Lower leg skin (tissue), 4 donors: Measurements from ENCODE around the gene CCSER1. TPM values are rescaled to one million over a fixed set of nuclear protein-coding genes. Genes with fewer than 3 reads are reported as not detected.
"Not testable (repeated sequence)": the region's sequence is repeated elsewhere in the genome, so short reads cannot be mapped to it uniquely, and the experiment has no call there.

ENCODE experiments used
- DNase-seq, 2 donors: peaks; one replicate each; pipeline ENCODE4 v3.0.0-alpha.2; 2019; ENCODE audit warnings: low spot score in 2 of 2
- H3K4me3 ChIP-seq: fragments of 200-600 bp; sonication (generic); 2 replicates; pipeline ENCODE4 v1.5.1; 2017; ENCODE audit warnings: mild to moderate bottlenecking, low read depth; ENCODE audit not compliant: poor library complexity, severe bottlenecking
- POLR2A ChIP-seq, 2 donors: fragments of 450-650 bp; IDR thresholded peaks; one replicate each; pipeline ENCODE4 v1.6.1; 2016 to 2017; ENCODE audit warnings: antibody characterized with exemption in 2 of 2, mild to moderate bottlenecking in 1 of 2, moderate library complexity in 1 of 2
- WGBS, 2 donors: methylation state at CpG; one replicate each; pipeline ENCODE4 v1.1.5; 2018; 5-methylcytosine and 5-hydroxymethylcytosine counted together
- intact Hi-C: fragments of 100-400 bp; cut with DNase I; formaldehyde crosslinking; loops from one replicate; pipeline ENCODE4 v1.15.0; 2023; ENCODE audit warnings: low total_unique reads
- total RNA-seq, 4 donors: library from RNA; depleted of rRNA; stranded (reverse); fragments of >200 nt; gene quantifications; one replicate each; pipeline ENCODE4 v1.1.0, GENCODE V29; 2016
- TF ChIP-seq, protein P1 (sequence below), 3 donors: fragments of 450-650 bp; IDR thresholded peaks; one replicate each; pipeline ENCODE4 v1.5.1; 2016; ENCODE audit warnings: antibody characterized with exemption in 3 of 3, mild to moderate bottlenecking in 3 of 3, moderate library complexity in 2 of 3

Gene CCSER1
- total RNA-seq, 4 donors from 2014 or later, result 6.5 to 12.1 (median 9.9) TPM

GRCh38 chr4:91076147-91076546 lies 949.0 kb downstream of the CCSER1 start:
- TF ChIP-seq, protein P1, sequence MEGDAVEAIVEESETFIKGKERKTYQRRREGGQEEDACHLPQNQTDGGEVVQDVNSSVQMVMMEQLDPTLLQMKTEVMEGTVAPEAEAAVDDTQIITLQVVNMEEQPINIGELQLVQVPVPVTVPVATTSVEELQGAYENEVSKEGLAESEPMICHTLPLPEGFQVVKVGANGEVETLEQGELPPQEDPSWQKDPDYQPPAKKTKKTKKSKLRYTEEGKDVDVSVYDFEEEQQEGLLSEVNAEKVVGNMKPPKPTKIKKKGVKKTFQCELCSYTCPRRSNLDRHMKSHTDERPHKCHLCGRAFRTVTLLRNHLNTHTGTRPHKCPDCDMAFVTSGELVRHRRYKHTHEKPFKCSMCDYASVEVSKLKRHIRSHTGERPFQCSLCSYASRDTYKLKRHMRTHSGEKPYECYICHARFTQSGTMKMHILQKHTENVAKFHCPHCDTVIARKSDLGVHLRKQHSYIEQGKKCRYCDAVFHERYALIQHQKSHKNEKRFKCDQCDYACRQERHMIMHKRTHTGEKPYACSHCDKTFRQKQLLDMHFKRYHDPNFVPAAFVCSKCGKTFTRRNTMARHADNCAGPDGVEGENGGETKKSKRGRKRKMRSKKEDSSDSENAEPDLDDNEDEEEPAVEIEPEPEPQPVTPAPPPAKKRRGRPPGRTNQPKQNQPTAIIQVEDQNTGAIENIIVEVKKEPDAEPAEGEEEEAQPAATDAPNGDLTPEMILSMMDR (IDR thresholded peaks at IDR 0.05), result no peak
- TF ChIP-seq POLR2A (IDR thresholded peaks at IDR 0.05), result no peak
- intact Hi-C loops, result no loop called here
- no peak for DNase-seq

GRCh38 chr4:91085961-91086360 lies 958.8 kb downstream of the CCSER1 start:
- TF ChIP-seq POLR2A (IDR thresholded peaks at IDR 0.05), result no peak
- TF ChIP-seq, protein P1 (IDR thresholded peaks at IDR 0.05), result no peak
- WGBS, 2 donors, result 66 to 69% methylated on average over 2 of the region's 2 CpGs
- intact Hi-C loops, result no loop called here
- no peak for DNase-seq
- H3K4me3 ChIP-seq, result no peak overlapping the region

More at GRCh38 chr4:91076147-91076546, 949.0 kb downstream of the CCSER1 start:
- no peak overlapping the region for H3K4me3 ChIP-seq

- TF ChIP-seq, protein P1 (IDR thresholded peaks at IDR 0.05), result no peak
- TF ChIP-seq POLR2A (IDR thresholded peaks at IDR 0.05), result no peak
- no peak for DNase-seq
- WGBS, 2 donors, result 83 to 86% methylated on average over 1 of the region's 1 CpG
- H3K4me3 ChIP-seq, result no peak overlapping the region
- intact Hi-C loops, result no loop called here
Observed at GRCh38 chr4:91087743-91088142, 960.5 kb downstream of the CCSER1 start.

- TF ChIP-seq, protein P1 (IDR thresholded peaks at IDR 0.05), result no peak
- no peak for TF ChIP-seq POLR2A (IDR thresholded peaks at IDR 0.05)
- DNase-seq, result no peak
- intact Hi-C loops, result no loop called here
Observed at GRCh38 chr4:91089178-91089577, 962.0 kb downstream of the CCSER1 start.

DNA sequence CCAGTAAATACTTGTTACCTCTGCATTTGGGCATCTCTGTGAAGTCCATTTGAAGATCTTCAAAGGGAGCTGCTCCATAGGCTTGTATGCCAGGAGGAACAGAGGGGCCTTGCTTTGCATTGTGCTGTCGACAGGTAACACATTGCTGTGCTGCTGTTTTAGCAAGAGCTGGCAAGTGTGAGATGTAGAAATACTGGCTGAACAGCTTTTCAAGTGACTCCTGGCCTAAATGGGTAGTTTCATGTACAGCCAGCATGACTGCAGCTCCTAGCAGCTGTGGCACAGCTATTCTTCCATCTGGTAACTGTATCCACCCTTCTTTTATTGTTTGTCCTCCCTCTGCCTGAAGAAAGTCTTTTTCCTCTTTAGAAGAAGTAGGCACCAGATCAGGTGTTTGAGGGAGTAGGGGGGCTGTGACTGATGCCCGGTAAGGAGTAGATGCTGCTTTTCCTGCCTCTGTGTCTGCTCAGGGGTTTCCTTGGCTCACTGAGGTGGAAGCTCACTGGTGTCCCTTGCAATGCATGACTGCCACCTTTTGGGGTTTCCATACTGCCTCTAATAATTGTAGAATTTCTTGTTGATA lies 965.3 kb downstream of the CCSER1 start:
- no peak for DNase-seq
- intact Hi-C loops, result no loop called here
- WGBS, 2 donors, result 12 to 29% methylated on average over 2 of the region's 2 CpGs
- H3K4me3 ChIP-seq, result no peak overlapping the region
- no peak for TF ChIP-seq POLR2A (IDR thresholded peaks at IDR 0.05)
- TF ChIP-seq, protein P1 (IDR thresholded peaks at IDR 0.05), result no peak

More at GRCh38 chr4:91089178-91089577, 962.0 kb downstream of the CCSER1 start:
- no peak overlapping the region for H3K4me3 ChIP-seq
- 65 to 72% methylated on average over 3 of the region's 3 CpGs for WGBS, 2 donors

DNA sequence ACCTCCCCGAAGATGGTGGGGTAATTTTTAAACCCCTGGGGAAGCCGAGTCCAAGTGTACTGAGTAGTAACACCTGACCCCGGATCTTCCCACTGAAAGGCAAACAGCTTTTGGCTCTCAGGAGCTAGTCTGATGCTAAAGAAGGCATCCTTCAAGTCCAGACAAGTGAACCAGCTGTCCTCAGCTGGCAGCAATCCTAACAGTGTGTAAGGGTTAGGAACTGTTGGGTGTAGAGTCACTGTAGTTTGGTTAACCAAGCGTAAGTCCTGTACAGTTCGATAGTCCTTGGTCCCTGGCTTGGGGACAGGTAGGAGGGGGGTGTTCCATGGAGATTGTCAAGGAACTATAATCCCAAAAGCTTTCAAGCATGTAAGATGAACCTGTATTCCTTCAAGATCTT lies 967.0 kb downstream of the CCSER1 start:
- intact Hi-C loops, H3K4me3 ChIP-seq: not testable (repeated sequence)
- 55 to 73% methylated on average over 5 of the region's 5 CpGs for WGBS, 2 donors
- DNase-seq, result peak in 1 of 2 donors; percentile 18
